ENCODE results near the gene ZNRF4.
"Not testable (repeated sequence)": the region's sequence is repeated elsewhere in the genome, so short reads cannot be mapped to it uniquely, and the experiment has no call there.

ZNRF4 gene, protein sequence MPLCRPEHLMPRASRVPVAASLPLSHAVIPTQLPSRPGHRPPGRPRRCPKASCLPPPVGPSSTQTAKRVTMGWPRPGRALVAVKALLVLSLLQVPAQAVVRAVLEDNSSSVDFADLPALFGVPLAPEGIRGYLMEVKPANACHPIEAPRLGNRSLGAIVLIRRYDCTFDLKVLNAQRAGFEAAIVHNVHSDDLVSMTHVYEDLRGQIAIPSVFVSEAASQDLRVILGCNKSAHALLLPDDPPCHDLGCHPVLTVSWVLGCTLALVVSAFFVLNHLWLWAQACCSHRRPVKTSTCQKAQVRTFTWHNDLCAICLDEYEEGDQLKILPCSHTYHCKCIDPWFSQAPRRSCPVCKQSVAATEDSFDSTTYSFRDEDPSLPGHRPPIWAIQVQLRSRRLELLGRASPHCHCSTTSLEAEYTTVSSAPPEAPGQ

DNA sequence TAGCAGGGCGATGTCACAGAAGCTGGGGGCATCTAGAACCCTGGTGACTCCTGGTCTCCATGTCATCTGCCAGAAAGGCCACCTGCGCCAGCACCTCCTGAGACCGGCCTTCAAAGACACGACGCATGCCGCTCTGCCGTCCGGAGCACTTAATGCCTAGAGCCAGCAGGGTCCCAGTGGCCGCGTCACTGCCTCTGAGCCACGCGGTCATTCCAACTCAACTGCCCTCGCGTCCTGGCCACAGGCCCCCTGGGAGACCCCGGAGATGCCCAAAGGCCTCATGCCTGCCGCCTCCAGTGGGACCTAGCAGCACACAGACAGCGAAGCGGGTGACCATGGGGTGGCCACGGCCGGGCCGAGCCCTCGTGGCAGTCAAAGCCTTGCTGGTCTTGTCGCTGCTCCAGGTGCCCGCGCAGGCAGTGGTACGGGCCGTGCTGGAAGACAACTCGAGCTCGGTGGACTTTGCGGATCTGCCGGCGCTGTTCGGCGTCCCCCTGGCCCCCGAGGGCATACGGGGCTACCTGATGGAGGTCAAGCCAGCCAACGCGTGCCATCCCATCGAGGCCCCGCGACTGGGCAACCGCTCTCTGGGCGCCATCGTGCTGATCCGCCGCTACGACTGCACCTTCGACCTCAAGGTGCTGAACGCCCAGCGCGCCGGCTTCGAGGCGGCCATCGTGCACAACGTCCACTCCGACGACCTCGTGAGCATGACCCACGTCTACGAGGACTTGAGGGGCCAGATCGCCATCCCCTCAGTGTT, at the start of gene ZNRF4:
Gene ZNRF4 (plus strand): TSS at position 51 of the 763 bp plus-strand sequence. CDS start 75 bp downstream, at position 126.
- DNase-seq, result no peak

DNA sequence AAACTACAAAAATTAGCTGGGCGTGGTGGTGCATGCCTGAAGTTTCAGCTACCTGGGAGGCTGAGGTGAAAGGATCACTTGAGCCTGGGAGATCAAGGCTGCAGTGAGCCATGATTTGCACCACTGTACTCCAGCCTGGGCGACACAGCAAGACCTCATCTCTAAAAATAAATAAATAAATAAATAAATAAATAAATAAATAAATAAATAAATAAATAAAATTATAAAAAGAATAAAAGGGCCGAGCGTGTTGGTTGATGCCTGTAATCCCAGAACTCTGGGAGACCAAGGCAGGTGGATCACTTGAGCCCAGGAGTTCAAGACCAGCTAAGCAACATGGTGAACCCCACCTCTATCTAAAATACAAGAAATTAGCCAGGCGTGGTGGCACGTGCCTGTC, 49.0 kb upstream of the ZNRF4 start:
- DNase-seq, result not testable (repeated sequence)

DNA sequence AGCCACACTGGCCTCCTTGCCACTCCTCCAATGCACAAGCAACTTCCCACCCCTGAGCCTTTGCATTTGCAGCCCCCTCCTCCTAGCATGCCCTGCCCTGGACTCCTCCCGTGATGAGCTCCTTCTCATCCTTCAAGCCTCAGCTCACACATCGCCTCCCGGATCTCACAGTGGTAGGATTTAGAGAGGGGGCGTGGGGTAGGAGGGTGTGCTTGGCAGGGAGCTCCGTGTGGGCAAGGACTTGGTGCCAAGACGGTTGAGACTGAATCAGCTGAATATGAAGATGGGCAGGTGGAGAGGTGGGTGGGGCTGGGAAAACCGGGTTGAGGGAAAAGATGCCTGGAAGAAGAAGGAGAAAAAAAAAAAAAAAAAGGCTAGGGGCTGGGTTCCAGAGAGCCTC, 48.4 kb upstream of the ZNRF4 start:
- no peak for DNase-seq

DNA sequence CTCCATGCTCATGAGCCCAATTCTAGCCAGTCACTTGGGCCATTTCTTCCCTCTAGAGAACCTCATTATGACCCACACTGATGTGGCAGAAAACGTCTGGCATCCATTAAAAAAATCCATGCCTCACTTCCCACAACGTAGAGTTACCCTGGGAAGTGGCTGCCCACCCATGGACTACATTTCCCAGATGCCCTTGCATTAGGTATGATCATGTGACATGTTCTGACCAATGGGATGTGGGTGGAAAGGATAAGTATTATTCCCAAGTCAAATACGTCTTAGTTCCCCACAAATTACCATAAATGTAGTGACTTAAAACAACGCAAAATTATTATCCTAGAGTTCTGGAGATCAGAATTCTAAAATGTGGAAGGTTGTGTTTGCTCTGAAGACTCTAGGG, 47.9 kb upstream of the ZNRF4 start:
- DNase-seq, result no peak

DNA sequence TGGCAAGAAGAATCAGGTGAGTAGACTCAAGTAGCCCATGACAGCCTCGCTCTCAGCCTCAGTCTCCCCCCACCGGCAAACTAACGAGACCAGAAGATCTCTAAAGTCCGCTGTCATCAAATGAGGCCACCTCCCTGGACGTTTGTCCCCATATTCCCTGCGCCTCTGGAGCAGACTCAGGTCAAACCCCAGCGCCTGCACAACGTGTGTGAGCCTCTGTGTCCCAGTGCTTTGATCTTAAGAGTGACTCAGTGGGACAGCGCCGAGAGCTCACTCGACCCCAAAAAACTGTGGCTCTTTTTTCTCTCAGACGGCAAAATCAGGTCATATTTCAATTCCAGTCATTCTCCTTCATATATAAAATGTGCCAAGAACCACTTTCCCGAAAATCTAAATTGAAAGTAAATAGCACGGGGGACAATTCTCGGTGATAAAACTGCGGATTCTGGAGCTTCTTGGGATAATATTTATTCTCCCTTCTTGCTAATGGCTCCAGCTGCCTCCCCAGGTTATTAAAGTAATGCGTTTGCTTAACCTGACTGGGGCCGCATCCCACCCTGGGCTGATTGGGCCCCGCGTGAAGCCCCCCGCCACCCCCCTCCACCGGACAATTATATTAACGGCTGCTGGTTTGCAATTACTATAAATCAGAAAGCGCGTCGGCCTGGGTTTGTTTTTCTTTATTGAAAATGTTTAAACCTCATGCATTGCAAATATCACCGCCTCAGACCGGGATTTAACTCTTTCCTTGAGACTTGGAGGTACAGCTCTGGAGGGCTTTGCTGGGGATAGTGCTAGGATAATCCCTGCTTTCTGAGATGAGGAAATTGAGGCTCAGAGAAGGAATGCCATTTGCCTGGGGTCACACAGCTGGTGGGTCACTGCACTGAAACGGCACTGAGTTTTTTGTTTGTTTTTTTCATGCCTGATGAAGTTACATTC, 37.5 kb upstream of the ZNRF4 start:
- no peak for DNase-seq

DNA sequence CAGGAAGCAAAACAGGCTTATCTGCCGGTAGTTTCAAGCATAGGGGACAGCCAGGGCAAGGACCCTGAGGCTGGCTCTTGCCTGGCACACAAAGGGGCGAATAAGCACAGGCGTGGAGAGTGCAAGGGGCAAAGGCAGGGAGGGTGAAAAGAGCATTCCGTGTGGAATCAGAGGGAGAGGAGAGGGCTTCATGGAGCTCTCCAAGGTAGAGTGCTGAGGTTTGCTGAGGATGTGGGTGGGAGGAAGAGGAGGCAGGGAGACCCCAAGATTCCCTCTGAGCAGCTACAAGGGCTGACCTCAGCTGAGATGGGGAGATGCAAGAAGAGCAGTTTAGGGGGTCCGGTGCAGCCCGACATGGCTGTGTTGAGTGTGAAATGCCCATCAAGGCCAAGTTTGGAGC, 36.5 kb upstream of the ZNRF4 start:
- no peak for DNase-seq

DNA sequence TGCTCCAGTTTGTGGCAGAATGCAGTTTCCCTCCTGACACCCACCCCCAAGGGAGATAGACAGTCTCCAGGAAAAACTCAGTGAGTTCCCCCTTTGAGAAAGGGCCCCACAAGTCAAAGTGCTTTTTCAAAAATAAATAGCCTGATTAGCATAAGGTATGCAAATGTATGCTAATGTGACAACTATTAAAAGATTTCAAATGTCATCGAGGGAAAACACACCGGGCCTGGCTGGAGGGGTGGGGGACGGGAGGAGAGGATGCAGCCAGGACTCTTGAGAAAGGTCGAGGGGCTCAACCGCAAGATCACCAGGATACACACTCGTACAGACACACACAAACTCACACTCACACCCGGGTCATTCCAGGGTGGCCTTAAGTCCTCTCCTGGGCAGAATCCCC, 34.3 kb upstream of the ZNRF4 start:
- no peak for DNase-seq

DNA sequence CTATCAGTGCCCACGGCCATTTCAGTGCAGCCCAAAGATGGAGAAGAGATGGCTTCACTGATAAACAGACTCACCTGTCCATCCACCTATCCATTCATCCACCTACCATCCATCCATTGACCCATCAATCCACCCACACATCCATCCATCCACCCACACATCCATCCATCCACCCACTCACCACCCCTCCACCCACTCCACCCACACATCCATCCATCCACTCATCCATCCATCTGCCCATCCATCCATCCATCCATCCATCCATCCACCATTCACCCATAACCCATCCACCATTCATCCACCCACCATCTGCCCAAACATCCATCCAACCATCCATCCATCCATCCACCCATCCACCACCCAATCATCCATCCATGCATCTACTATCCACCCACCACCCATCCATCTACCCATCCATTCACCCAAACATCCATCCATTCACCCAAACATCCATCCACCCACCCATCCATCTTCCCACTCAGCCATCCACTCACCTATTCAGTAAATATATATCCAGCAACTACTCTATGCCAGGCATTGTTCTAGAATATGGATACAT, 31.6 kb upstream of the ZNRF4 start:
- no peak for DNase-seq

DNA sequence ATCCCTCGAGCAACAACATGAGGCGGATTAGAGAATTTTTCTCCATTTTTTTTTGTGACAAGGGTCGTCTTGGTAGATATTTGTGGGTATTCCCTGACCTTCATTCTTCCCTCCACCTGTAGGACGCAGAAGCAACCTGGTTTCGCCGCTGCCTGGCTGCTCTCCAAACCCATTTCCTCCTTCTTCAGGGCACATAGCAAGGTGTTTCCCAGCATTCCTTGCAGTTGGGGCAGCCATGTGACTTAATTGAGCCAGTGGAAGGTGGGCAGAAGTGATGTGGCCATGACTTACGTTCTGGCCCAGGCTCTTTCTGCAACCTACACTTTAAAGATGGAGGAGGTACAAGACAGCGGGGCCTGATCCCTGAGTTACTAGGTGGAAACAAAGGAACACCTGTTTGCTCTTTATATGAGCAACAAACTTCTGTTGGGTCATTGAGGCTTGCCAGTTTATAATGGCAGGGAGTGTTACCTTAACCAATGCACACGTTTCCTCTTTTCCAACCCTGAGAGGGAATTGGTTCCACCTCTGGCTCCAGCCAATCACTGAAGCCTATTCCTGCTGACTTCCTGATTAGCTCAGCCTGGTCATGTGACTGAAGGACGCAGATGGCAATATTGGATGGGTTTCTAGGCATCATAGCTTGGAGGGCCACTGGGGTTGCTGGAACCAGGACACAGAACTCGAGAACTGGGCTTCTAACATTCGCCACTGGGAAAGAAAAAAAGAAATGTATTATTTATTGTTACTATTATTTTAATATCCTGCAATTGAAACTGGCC, 30.8 kb upstream of the ZNRF4 start:
- no peak for DNase-seq

DNA sequence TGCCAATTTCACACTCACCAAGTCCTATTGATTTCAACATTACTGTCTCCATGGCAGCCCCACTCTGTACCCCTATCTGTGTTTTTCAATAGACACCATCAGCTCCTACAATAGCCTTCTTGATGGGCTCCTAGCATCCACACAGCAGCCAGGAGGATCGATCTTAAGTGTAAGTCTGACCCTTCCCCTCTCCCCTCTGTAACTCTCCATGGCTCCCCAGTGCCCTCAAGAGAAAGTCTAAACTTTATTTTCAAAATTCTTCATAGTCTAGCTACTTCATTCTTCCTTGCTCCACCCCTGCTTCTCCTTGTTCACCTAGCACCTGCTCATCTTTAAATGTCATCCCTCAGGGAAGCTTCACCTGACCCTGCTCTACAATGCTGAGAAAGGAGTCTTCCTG, 30.0 kb upstream of the ZNRF4 start:
- DNase-seq, result no peak

DNA sequence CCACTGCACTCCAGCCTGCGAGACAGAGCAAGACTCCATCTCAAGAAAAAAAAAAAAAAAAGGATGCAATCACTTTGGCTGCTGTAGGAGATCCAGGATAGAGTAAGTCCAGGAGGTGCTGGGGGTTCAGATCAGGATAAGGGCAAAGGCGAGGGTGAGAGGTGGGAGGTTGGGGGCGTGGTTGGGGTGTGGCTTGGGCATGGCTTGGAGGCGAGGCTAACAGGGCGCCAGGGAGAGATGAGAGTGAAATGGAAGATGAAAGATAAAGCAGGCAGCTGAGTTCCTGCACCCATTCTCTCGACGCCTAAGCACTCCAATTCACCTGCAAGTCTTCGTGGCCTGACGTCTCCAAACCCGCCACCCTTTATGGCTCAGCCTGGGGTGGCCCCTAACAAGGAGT, 25.0 kb upstream of the ZNRF4 start:
- DNase-seq, result no peak

DNA sequence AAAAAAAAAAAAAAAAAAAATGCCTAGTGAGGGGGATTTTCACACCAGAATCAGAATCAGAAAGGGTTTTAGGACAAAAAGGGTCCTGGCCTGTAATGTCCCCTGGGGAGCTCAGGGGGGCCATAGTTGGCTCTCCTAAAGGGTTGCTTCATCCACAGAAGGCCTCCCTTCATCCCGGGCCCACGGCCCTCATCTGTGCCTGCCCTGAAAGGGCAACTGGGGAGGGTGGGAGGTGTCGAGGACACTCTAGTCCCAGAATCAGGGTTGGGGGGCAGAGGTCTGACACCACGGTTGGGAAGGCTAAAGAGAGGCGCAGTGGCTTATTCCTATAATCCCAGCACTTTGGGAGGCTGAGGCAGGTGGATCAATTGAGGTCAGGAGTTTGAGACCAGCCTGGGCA, 22.5 kb upstream of the ZNRF4 start:
- DNase-seq, result no peak

DNA sequence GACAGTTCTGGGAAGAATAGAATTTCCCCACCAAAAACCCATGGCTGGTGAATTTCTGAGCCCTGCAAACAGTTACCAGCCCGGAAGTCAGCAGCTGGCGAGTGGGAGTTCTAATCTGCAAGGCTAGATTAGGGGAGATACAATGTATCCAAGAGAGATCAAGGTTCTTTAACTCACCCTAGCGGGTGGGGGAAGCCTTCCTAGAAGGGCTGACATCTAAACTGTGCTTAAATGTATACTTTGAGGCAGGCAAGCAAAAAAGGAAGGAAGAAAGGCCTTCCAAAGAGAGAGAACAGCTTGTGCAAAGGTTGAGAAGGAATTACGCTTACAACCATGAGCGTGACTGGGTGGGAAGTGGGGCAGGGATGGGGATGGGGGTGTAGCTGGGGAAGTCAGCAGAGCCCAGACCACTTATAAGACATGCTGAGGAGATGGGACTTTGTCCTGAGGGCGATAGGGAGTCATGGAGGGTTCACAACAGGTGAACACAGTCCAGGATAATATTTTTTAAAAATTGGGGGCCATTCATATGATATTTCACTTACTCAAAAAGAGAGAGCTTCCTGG, 20.8 kb upstream of the ZNRF4 start:
- no peak for DNase-seq

DNA sequence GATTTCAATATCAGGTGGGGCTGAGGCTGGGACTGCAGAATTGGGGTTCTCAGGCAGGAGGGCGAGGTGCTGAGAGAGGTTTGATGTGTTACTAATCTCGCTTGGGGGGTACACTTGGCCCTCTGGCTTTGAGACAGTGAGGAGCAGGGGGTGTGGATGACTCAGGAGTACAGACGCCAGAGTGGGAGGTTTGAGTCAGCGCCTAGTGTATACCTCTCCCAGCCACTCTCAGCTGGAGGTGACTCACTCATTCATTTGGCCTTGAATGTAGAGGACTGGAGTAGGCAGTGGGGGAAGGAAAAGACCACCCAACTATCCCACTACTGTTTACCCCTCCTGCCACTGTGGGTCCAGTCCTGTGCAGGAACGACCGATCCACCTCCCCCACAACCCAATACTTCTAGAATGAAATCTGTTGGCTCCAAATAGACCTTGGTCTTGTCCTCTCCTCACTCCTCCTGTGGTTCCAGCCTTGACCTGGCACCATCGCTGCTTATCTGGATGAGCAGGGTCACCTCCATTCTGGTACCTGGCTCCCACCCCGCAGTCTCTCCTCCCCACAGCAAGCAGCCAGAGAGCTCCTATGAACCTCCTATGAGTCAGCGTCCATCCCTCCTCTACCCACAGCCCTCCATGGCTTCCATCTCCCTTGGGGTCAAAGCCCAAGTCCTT, 20.1 kb upstream of the ZNRF4 start:
- DNase-seq, result peak; percentile 43

DNA sequence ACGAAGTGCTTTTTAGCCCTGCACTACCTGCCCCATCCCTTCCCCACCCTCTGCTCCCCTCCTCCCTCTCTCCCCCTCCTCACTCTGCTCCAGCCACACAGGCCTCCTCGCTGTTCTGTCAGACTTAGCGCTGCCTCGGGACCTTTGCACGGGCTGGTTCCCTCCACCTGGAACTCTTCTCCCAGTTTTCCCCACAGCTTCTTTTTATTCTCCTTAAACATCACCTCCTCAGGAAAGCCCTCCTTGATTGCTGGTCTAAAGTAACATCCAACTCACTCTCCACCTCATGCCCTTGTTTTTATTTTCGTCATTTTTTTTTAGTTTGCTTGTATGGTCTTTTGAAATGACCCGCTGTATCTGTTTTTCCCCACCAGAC, 19.6 kb upstream of the ZNRF4 start:
- no peak for DNase-seq

DNA sequence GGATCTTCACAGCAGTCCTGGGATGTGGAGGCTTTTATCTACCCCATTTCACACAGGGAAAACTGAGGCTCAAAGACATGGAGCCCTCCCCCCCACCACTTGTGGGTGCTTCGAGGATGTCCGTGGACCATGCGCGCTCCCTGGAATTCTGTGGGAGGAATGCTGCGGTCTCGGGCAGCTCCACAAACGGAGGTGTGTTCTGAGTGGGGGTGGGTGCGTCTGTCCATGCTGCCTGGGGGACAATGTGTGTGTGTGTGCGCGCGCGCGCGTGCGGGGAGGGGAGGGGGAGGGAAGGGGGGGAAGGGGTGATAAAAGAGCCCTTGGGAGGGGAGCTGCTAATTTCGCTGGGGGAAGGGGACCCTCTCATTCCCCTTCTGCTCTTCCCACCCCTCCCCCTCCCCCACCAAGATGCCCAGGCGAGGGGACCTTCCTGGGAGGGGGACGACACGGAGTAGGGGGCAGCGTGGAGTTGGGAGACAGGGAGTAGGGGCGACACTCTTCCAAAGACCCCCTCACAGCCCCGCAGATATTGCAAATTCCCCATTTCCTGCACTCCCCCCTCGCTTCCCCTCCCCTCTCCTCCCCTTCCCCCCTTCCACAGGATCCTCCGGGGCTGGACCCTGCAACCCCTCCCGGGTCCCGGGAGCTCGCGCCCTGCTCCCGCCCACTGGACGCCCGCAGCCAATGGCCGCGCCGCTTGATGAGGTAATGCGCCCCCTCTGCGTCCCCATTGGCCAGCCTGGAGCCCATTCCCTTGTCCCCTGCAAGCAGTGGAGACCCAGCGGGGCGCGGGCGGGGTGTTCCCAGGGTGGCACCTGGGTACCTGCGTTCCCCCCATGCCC, 18.9 kb upstream of the ZNRF4 start:
- DNase-seq, result no peak

DNA sequence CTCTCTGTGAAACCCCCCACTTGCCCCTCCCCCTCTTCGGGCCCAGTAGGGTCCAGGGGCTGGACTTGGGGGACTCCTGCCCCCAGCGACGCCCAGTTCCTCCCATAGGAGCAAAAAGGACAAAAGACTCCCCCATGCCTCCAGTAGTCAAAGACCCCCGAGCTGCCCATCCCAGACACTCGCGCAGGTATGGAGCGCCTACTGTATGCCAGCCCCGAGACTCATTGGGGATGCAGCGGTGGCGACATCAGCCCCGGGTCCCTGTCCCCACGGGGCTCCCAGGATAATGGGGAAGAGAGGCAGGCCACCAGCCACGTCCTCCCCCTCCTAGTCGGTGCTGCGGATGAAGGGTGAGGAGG, 18.3 kb upstream of the ZNRF4 start:
- DNase-seq, result no peak

DNA sequence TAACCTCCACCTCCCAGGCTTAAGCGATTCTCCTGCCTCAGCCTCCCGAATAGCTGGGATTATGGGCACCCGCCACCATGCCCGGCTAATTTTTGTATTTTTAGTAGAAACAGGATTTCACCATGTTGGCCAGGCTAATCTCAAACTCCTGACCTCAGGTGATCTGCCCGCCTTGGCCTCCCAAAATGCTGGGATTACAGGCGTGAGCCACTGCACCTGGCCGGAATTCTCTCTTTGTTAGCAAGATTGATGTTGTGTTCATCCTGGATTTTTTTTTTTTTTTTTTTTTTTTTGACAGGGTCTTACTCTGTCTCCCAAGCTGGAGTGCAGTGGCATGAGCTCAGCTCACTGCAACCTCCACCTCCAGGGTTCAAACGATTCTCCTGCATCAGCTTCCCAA, 16.5 kb upstream of the ZNRF4 start:
- not testable (repeated sequence) for DNase-seq

DNA sequence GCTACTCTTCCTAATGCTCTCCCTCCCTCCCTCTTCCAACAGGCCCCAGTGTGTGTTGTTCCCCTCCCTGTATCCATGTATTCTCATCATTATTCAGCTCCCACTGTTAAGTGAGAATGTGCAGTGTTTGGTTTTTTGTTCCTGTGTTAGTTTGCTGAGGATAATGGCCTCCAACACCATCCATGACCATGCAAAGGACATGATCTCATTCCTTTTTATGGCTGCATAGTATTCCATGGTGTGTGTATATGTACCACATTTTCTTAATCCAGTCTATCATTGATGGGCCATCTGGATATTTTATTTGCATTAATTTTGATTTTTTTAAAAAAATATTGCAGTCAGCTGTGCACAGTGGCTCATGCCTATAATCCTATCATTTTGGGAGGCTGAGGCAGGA, 15.8 kb upstream of the ZNRF4 start:
- no peak for DNase-seq

DNA sequence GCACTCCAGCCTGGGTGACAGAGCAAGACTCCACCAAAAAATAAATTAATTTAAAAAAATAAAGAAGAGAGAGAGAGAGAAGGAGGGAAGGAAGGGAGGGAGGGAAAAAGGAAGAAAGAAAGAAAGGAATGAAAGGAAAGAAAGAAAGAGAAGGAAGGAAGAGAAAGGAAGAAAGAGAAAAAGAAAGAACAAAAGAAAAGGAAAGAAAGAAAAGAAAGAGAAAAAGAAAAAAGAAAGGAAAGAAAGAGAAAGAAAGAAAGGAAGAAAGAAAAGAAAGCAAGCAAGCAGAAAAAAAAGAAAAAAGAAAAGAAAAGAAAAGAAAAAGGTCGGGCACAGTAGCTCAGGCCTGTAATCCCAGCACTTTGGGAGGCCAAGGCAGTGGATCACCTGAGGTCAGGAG, 14.9 kb upstream of the ZNRF4 start:
- no peak for DNase-seq
